H1 (cell line): ENCODE data around the gene RALGAPA2. TPM values are rescaled to one million over a fixed set of nuclear protein-coding genes. Genes with fewer than 3 reads are reported as not detected.

Source experiments
- CTCF ChIA-PET: fragments of 300-600 bp; sonication (Branson Sonifier 250); formaldehyde crosslinking; loops from one replicate; lab custom pipeline; 2021; ENCODE audit not compliant: partially characterized antibody; lab: Charles Lee
- POLR2A ChIA-PET: fragments of 300-600 bp; sonication (Branson Sonifier 250); formaldehyde crosslinking; loops from one replicate; lab custom pipeline; 2021; ENCODE audit warnings: inconsistent platforms; ENCODE audit not compliant: partially characterized antibody; lab: Charles Lee
- DNase-seq, 2 experiments: peaks; one replicate each; pipeline versions ENCODE4 v3.0.0 to v3.0.0-alpha.2; 2010 to 2022; ENCODE audit warnings: low spot score in 2 of 2, low read depth in 1 of 2, mixed read lengths in 1 of 2
- FAIRE-seq: peaks from 2 replicates; lab custom pipeline; 2011; peaks lifted over from hg19 to GRCh38; lab: Jason Lieb, UNC
- H2AFZ ChIP-seq: 2 replicates; pipeline ENCODE4 v1.8.1; 2012; ENCODE audit warnings: low read length, inconsistent platforms
- H2AK5ac ChIP-seq: 2 replicates; pipeline ENCODE4 v1.6.1; 2013; ENCODE audit warnings: low read depth, low read length
- H2BK120ac ChIP-seq: replicated peaks from 2 replicates; pipeline ENCODE3; 2013; ENCODE audit warnings: low read depth, low read length, inconsistent platforms
- H2BK12ac ChIP-seq: 2 replicates; pipeline ENCODE4 v1.6.1; 2013; ENCODE audit warnings: low read depth, low read length
- H2BK15ac ChIP-seq: 2 replicates; pipeline ENCODE4 v1.6.1; 2013; ENCODE audit warnings: low read length
- H2BK20ac ChIP-seq: 2 replicates; pipeline ENCODE4 v1.6.1; 2013; ENCODE audit warnings: low read length
- H2BK5ac ChIP-seq: 2 replicates; pipeline ENCODE4 v1.6.1; 2013; ENCODE audit warnings: low read depth, low read length
- H3K14ac ChIP-seq: 2 replicates; pipeline ENCODE4 v1.6.1; 2013; ENCODE audit warnings: inconsistent platforms; ENCODE audit not compliant: insufficient read length
- H3K18ac ChIP-seq: 2 replicates; pipeline ENCODE4 v1.6.1; 2013; ENCODE audit warnings: low read length; ENCODE audit errors: extremely low read depth
- H3K23ac ChIP-seq: 2 replicates; pipeline ENCODE4 v1.6.1; 2013; ENCODE audit warnings: inconsistent platforms; ENCODE audit not compliant: insufficient read length
- H3K23me2 ChIP-seq: 2 replicates; pipeline ENCODE4 v1.6.1; 2013; ENCODE audit warnings: low read depth, low read length
- H3K27ac ChIP-seq: 2 replicates; pipeline ENCODE4 v1.6.1; 2011; ENCODE audit warnings: low read depth, low read length, inconsistent platforms
- H3K27me3 ChIP-seq, 4 experiments: replicated peaks in 1 of 4; 1 replicate in 1 of 4; 2 replicates in 3 of 4; pipeline versions ENCODE4 v1.6.1 to v1.8.1; 2011 to 2013; ENCODE audit warnings: low read length in 3 of 4, mild to moderate bottlenecking in 3 of 4, inconsistent platforms in 2 of 4, mixed read lengths in 2 of 4, moderate library complexity in 1 of 4; ENCODE audit not compliant: control insufficient read depth in 3 of 4, insufficient read depth in 3 of 4; ENCODE audit errors: extremely low read depth in 1 of 4
- H3K36me3 ChIP-seq, 4 experiments: 2 replicates each; pipeline versions ENCODE4 v1.6.1 to v1.8.1; 2011 to 2013; ENCODE audit warnings: mild to moderate bottlenecking in 4 of 4, low read length in 3 of 4, moderate library complexity in 2 of 4, control low read depth in 1 of 4, inconsistent platforms in 1 of 4; ENCODE audit not compliant: insufficient read depth in 4 of 4, control insufficient read depth in 2 of 4
- H3K4ac ChIP-seq: replicated peaks from 2 replicates; pipeline ENCODE3; 2013; ENCODE audit warnings: low read length, low read depth, mixed read lengths, inconsistent platforms; ENCODE audit not compliant: insufficient read length
- H3K4me1 ChIP-seq, 4 experiments: replicated peaks in 1 of 4; 1 replicate in 1 of 4; 2 replicates in 3 of 4; pipeline versions ENCODE4 v1.6.1 to v1.8.1; 2011 to 2013; ENCODE audit warnings: low read length in 3 of 4, inconsistent platforms in 2 of 4, mixed read lengths in 1 of 4; ENCODE audit not compliant: insufficient read depth in 4 of 4, control insufficient read depth in 3 of 4
- H3K4me2 ChIP-seq, 2 experiments: 2 replicates each; pipeline versions ENCODE4 v1.6.1 to v1.8.1; 2011 to 2013; ENCODE audit warnings: low read depth in 2 of 2, low read length in 2 of 2, control low read depth in 1 of 2, inconsistent platforms in 1 of 2, mild to moderate bottlenecking in 1 of 2; ENCODE audit not compliant: insufficient read depth in 1 of 2
- H3K4me3 ChIP-seq, 4 experiments: fragments of 200-600, 300-600 bp in 1 of 4; sonication (generic), shearing (Covaris generic), sonication (Bioruptor Twin) in 1 of 4; 2 replicates each; pipeline versions ENCODE4 v1.5.1 to v1.8.1; 2011 to 2016; ENCODE audit warnings: low read length in 4 of 4, low read depth in 3 of 4, control low read depth in 2 of 4, inconsistent platforms in 2 of 4, mild to moderate bottlenecking in 2 of 4, mixed read lengths in 1 of 4, moderate library complexity in 1 of 4; ENCODE audit not compliant: insufficient read depth in 2 of 4; ENCODE audit errors: extremely low read depth in 1 of 4
- H3K56ac ChIP-seq: replicated peaks from 2 replicates; pipeline ENCODE3; 2013; ENCODE audit warnings: low read depth, mild to moderate bottlenecking, mixed read lengths, low read length, inconsistent platforms; ENCODE audit not compliant: insufficient read length
- H3K79me1 ChIP-seq: 2 replicates; pipeline ENCODE4 v1.6.1; 2013; ENCODE audit warnings: low read depth, low read length, control low read depth
- H3K79me2 ChIP-seq, 2 experiments: 2 replicates each; pipeline versions ENCODE4 v1.6.1 to v1.8.1; 2012 to 2013; ENCODE audit warnings: low read length in 2 of 2, mild to moderate bottlenecking in 2 of 2, inconsistent platforms in 1 of 2; ENCODE audit not compliant: insufficient read depth in 2 of 2, control insufficient read depth in 1 of 2
- H3K9ac ChIP-seq, 4 experiments: replicated peaks in 1 of 4; 1 replicate in 1 of 4; 2 replicates in 3 of 4; pipeline versions ENCODE4 v1.6.1 to v1.8.1; 2011 to 2013; ENCODE audit warnings: low read depth in 3 of 4, low read length in 3 of 4, control low read depth in 2 of 4, mild to moderate bottlenecking in 2 of 4, moderate library complexity in 2 of 4, inconsistent platforms in 1 of 4; ENCODE audit errors: extremely low read depth in 1 of 4
- H3K9me3 ChIP-seq, 2 experiments: 2 replicates each; pipeline versions ENCODE4 v1.6.1 to v1.8.1; 2012 to 2013; ENCODE audit warnings: mild to moderate bottlenecking in 2 of 2, moderate library complexity in 2 of 2, control low read depth in 1 of 2, inconsistent platforms in 1 of 2, low read depth in 1 of 2, low read length in 1 of 2, mixed read lengths in 1 of 2; ENCODE audit not compliant: insufficient read depth in 2 of 2
- H4K20me1 ChIP-seq, 2 experiments: replicated peaks in 1 of 2; 2 replicates each; pipeline versions ENCODE3 to v1.8.1; 2011 to 2013; ENCODE audit warnings: inconsistent platforms in 2 of 2, low read length in 2 of 2, mild to moderate bottlenecking in 1 of 2; ENCODE audit not compliant: insufficient read depth in 2 of 2, control insufficient read depth in 1 of 2
- H4K5ac ChIP-seq: 2 replicates; pipeline ENCODE4 v1.6.1; 2013; ENCODE audit warnings: low read length, low read depth, mixed read lengths, inconsistent platforms; ENCODE audit not compliant: insufficient read length
- H4K8ac ChIP-seq: 2 replicates; pipeline ENCODE4 v1.8.0; 2013; ENCODE audit warnings: mild to moderate bottlenecking, moderate library complexity, low read length, inconsistent platforms; ENCODE audit not compliant: insufficient read depth; ENCODE audit errors: extremely low read depth
- H4K91ac ChIP-seq: replicated peaks from 2 replicates; pipeline ENCODE3; 2013; ENCODE audit warnings: low read length, mixed read lengths, inconsistent platforms; ENCODE audit not compliant: insufficient read length
- ATF3 ChIP-seq: IDR thresholded peaks from 2 replicates; pipeline ENCODE4 v1.6.1; 2011; ENCODE audit warnings: low read depth, mild to moderate bottlenecking, low read length; ENCODE audit not compliant: insufficient read depth
- KDM1A ChIP-seq: fragments of 200-600, 300-600 bp; sonication (generic); IDR thresholded peaks from 2 replicates; pipeline ENCODE4 v1.7.1; 2016; ENCODE audit warnings: mild to moderate bottlenecking, low read length, borderline replicate concordance
- KDM4A ChIP-seq: IDR thresholded peaks from one replicate; pipeline ENCODE4 v1.7.1; 2012; ENCODE audit warnings: low read depth, mild to moderate bottlenecking, moderate library complexity, low read length, inconsistent platforms; ENCODE audit not compliant: severe bottlenecking
- RFX5 ChIP-seq: IDR thresholded peaks from 2 replicates; pipeline ENCODE4 v1.6.1; 2011; ENCODE audit warnings: low read depth, low read length, improper control_type of control experiment, borderline replicate concordance
- SIRT6 ChIP-seq: IDR thresholded peaks from one replicate; pipeline ENCODE4 v1.7.1; 2012; ENCODE audit warnings: low read length, inconsistent platforms
- SP1 ChIP-seq: IDR thresholded peaks from 2 replicates; pipeline ENCODE4 v1.6.1; 2011; ENCODE audit warnings: low read depth, low read length
- SRF ChIP-seq: IDR thresholded peaks from 2 replicates; pipeline ENCODE4 v1.6.1; 2011; ENCODE audit warnings: mild to moderate bottlenecking, low read depth, low read length, moderate library complexity
- TBP ChIP-seq: IDR thresholded peaks from 2 replicates; pipeline ENCODE4 v1.6.1; 2011; ENCODE audit warnings: low read depth, low read length, improper control_type of control experiment
- YY1 ChIP-seq: IDR thresholded peaks from 2 replicates; pipeline ENCODE4 v1.6.1; 2011; ENCODE audit warnings: low read depth, mild to moderate bottlenecking, low read length
- WGBS, 2 experiments: shearing (Covaris generic) in 1 of 2; methylation state at CpG; one replicate each; pipeline versions ENCODE4 v1.1.6 to v1.1.7; 2013 to 2015; ENCODE audit warnings: low lambda C conversion rate in 2 of 2, mixed read lengths in 2 of 2, inconsistent platforms in 1 of 2, low coverage in 1 of 2, missing lambda C conversion rate in 1 of 2; ENCODE audit not compliant: insufficient replicate concordance in 2 of 2, insufficient coverage in 1 of 2, insufficient read length in 1 of 2; ENCODE audit errors: extremely low coverage in 1 of 2, missing lambda C conversion rate in 1 of 2; 5-methylcytosine and 5-hydroxymethylcytosine counted together
- polyA plus RNA-seq, 7 experiments: library from polyadenylated mRNA; depleted of rRNA in 3 of 7; stranded (reverse) in 5 of 7; unstranded in 2 of 7; fragments of >200 nt in 5 of 7; fragments of 200-250 nt in 2 of 7; gene quantifications; 1 replicate in 5 of 7; 2 replicates in 1 of 7; 4 replicates in 1 of 7; pipeline versions ENCODE4 v1.2.1 to v1.2.3, GENCODE V29; 2011 to 2013; ENCODE audit warnings: missing spikeins in 2 of 7, mixed read lengths in 2 of 7
- total RNA-seq: library from RNA; stranded (reverse); fragmentation: NEBNext Ultra II Directional; extraction: Animal tissue kit (Norgen Biotek cat#: 25700); gene quantifications from 2 replicates; pipeline ENCODE4 v1.2.1, GENCODE V29; 2021

RALGAPA2 gene
- total and polyA plus RNA-seq, 2 of the 8 experiments (the other 6 are each of a cell fraction or from before 2014, with no cell fraction given): 5.1 to 25.5 TPM

- Histone ChIP-seq H2BK15ac (no peak overlapping the region), H3K4me2 (no peak overlapping the region), H3K23ac (no peak overlapping the region), H3K56ac (no peak overlapping the region), H4K20me1 (no peaks in the 10 kb centered on the region), H3K23me2 (no peaks in the 10 kb centered on the region), H3K4me1 (peaks cover 0 to 18% (median 11%) of the 10 kb centered on the region in 4 experiments; a peak in 5 of 7 replicates), H2AK5ac (no peak overlapping the region; the same call in 1 of the 2 replicates), H3K14ac (no peak overlapping the region), H3K4me3 (no peak overlapping the region), H2AFZ (no peak overlapping the region), H4K8ac (no peak overlapping the region), H2BK20ac (no peak overlapping the region), H3K9me3 (no peaks in the 10 kb centered on the region), H3K18ac (no peak overlapping the region), H4K5ac (no peak overlapping the region), H2BK5ac (no peak overlapping the region), H2BK12ac (peak overlapping the region; percentile 56), H3K36me3 (no peaks in the 10 kb centered on the region), H3K27me3 (no peaks in the 10 kb centered on the region), H3K79me2 (no peaks in the 10 kb centered on the region), H3K79me1 (no peaks in the 10 kb centered on the region), H3K9ac (no peak overlapping the region), H3K27ac (no peak overlapping the region), H3K4ac (no peak overlapping the region), H4K91ac (no peak overlapping the region), H2BK120ac (no peak overlapping the region)
- POLR2A ChIA-PET: interaction anchor here (1.3 to 2.0 kb wide), 2 partner anchors 8 to 16 kb away, joined by 3 to 5 read pairs; no protein-coding TSS in a partner anchor
- FAIRE-seq (no peak), DNase-seq (no peak)
- CTCF ChIA-PET: interaction anchor here (0.7 to 2.3 kb wide), 7 partner anchors 10 to 614 kb away, joined by 3 to 11 read pairs (median 3); no protein-coding TSS in a partner anchor
- no peak for TF ChIP-seq KDM4A
- TF ChIP-seq ATF3: no peak
- no peak for TF ChIP-seq SP1
- TF ChIP-seq TBP: no peak
- TF ChIP-seq SRF: no peak
- TF ChIP-seq KDM1A: no peak
- TF ChIP-seq SIRT6: no peak
- no peak for TF ChIP-seq YY1
- TF ChIP-seq RFX5: no peak
- 82% methylated on average over 12 of the region's 12 CpGs; no CpG with 5 or more reads in 1 of the 2 experiments for WGBS, 2 experiments
Measured at GRCh38 chr20:20411402-20411801, 301.0 kb downstream of the RALGAPA2 start.
